Measurements from ENCODE around the gene TIMP3. TPM values are rescaled to one million over a fixed set of nuclear protein-coding genes. Genes with fewer than 3 reads are reported as not detected.

TIMP3 gene
- total RNA-seq, 6 donors from 2014 or later: 196 to 659 (median 531) TPM

- no peak for DNase-seq
- H3K4me3 ChIP-seq: no peak overlapping the region
- H3K9me3 ChIP-seq: no peaks in the 10 kb centered on the region
- peaks cover 54 to 77% (median 65%) of the 10 kb centered on the region in 4 donors for H3K4me1 ChIP-seq
- 67 to 79% methylated on average over 3 of the region's 3 CpGs for WGBS, 2 donors
- TF ChIP-seq POLR2AphosphoS5 (IDR thresholded peaks at IDR 0.05): no peak
- TF ChIP-seq POLR2A (IDR thresholded peaks at IDR 0.05): no peak
- TF ChIP-seq EP300 (IDR thresholded peaks at IDR 0.05): no peak
- no peak for TF ChIP-seq CTCF (IDR thresholded peaks at IDR 0.05)
- H3K27ac ChIP-seq: peak overlapping the region in 1 of 4 donors; percentile 31
- no peak for ATAC-seq (ENCODE audit: low FRiP score in 2 of 2)
- H3K27me3 ChIP-seq: no peaks in the 10 kb centered on the region
- H3K36me3 ChIP-seq: peaks cover 0 to 59% (median 15%) of the 10 kb centered on the region in 4 donors
These were observed 10.5 kb downstream of the TIMP3 start for GRCh38 chr22:32811788-32812545.

- 68 to 71% methylated on average over 5 of the region's 5 CpGs for WGBS, 2 donors
- Histone ChIP-seq H3K36me3 (peaks cover 0 to 66% (median 6%) of the 10 kb centered on the region in 4 donors), H3K9me3 (no peaks in the 10 kb centered on the region), H3K4me3 (no peak overlapping the region), H3K4me1 (peaks cover 48 to 87% (median 69%) of the 10 kb centered on the region in 4 donors), H3K27ac (no peak overlapping the region), H3K27me3 (no peaks in the 10 kb centered on the region)
- no peak for TF ChIP-seq EP300 (IDR thresholded peaks at IDR 0.05)
- TF ChIP-seq POLR2AphosphoS5 (IDR thresholded peaks at IDR 0.05): no peak
- no peak for ATAC-seq (ENCODE audit: low FRiP score in 2 of 2)
- no peak for DNase-seq
These were observed 12.9 kb downstream of the TIMP3 start for GRCh38 chr22:32814285-32814860.

GRCh38 chr22:32815059-32815458 is 13.6 kb downstream of the TIMP3 start:
- H3K27ac ChIP-seq: no peak overlapping the region

DNA sequence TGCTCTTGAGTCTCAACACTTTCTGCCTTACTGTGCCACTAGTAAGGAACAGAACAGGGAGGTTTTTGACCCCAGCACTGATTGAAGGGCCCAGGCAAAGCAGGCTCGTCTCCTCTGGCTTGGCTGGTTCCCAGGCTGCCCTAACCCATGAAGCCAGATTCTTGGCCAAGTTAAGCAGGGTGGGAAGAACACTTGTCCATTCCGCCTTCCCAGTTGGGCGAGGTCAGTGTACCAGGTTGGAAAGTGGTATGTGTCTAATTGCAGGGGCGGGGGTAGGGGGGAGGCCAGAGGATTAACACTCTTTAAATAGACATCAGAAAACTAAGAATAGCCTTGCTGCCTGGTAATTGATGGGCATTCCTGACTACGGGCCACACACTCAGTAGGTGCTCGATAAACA is 14.4 kb downstream of the TIMP3 start:
- no peak overlapping the region for H3K27ac ChIP-seq
- WGBS, 2 donors: 53 to 58% methylated on average over 6 of the region's 6 CpGs
- peaks cover 48 to 81% (median 67%) of the 10 kb centered on the region in 4 donors for H3K4me1 ChIP-seq
- DNase-seq: no peak
- peak in 1 of 2 donors; percentile 30 for TF ChIP-seq POLR2AphosphoS5 (IDR thresholded peaks at IDR 0.05)
- no peak for TF ChIP-seq POLR2A (IDR thresholded peaks at IDR 0.05)
- H3K36me3 ChIP-seq: peaks cover 0 to 63% (median 5%) of the 10 kb centered on the region in 4 donors
- no peak for ATAC-seq (ENCODE audit: low FRiP score in 2 of 2)
- no peaks in the 10 kb centered on the region for H3K27me3 ChIP-seq
- no peaks in the 10 kb centered on the region for H3K9me3 ChIP-seq
- no peak overlapping the region for H3K4me3 ChIP-seq

More at GRCh38 chr22:32815059-32815458, 13.6 kb downstream of the TIMP3 start:
- DNase-seq (no peak), ATAC-seq (ENCODE audit: low FRiP score in 2 of 2) (no peak)
- TF ChIP-seq POLR2AphosphoS5 (IDR thresholded peaks at IDR 0.05) (peak; percentile 9 to 22), CTCF (IDR thresholded peaks at IDR 0.05) (no peak)
- WGBS, 2 donors: 92 to 94% methylated on average over 4 of the region's 4 CpGs
- Histone ChIP-seq H3K9me3 (no peaks in the 10 kb centered on the region), H3K27me3 (no peaks in the 10 kb centered on the region), H3K36me3 (peaks cover 0 to 65% (median 6%) of the 10 kb centered on the region in 4 donors), H3K4me3 (no peak overlapping the region), H3K4me1 (peaks cover 46 to 85% (median 68%) of the 10 kb centered on the region in 4 donors)

GRCh38 chr22:32817137-32817730 is 15.7 kb downstream of the TIMP3 start:
- TF ChIP-seq POLR2A (IDR thresholded peaks at IDR 0.05) (no peak), CTCF (IDR thresholded peaks at IDR 0.05) (no peak), EP300 (IDR thresholded peaks at IDR 0.05) (no peak), POLR2AphosphoS5 (IDR thresholded peaks at IDR 0.05) (no peak)
- no peaks in the 10 kb centered on the region for H3K9me3 ChIP-seq
- peak overlapping the region in 1 of 4 donors; percentile 67 for H3K27ac ChIP-seq
- H3K4me1 ChIP-seq: peaks cover 52 to 80% (median 64%) of the 10 kb centered on the region in 4 donors
- peaks cover 0 to 71% (median 5%) of the 10 kb centered on the region in 4 donors for H3K36me3 ChIP-seq
- H3K4me3 ChIP-seq: no peak overlapping the region
- no peak for ATAC-seq (ENCODE audit: low FRiP score in 2 of 2)
- WGBS, 2 donors: 75 to 88% methylated on average over 1 of the region's 1 CpG
- no peak for DNase-seq
- no peaks in the 10 kb centered on the region for H3K27me3 ChIP-seq

Measured in upper lobe of left lung (tissue), 6 donors.